ENCODE results near the gene SLC6A18.

DNA sequence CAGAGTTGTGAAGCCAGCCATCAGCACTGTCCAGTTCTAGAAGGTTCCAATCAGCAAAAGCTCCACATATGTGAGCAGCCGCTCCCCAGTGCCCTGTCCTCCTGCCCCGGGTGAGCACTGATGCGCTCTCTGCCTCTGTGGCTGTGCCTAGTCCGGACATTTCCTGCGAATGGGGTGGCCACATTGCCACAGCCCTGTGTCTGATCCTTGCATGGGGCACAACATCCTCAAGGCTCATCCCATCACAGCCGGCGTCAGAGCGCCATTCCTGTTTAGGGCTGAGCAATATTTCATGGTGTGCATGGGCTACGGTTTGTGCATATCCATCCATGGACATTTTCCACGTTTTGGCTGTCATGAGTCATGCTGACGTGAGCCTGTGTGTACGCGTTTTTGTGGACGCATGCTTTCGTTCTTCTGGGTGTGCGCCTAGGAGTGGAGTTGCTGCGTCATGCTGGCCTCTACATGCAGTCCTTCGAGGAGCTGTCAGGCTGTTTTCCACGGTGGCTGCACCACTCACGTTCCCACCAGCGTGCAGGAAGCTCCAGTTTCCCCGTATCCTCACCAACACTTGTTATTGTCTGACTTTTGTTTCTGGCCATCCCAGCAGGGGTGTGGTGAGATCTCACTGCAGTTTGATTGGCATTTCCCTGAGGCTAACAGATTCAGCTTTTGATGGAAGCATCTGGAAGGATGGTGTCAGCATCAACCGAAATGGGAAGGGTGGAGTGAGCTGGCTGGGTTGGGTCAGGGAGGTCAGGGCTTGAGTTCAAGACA is 9.7 kb upstream of the SLC6A18 start:
- TF ChIP-seq POLR2AphosphoS5 (IDR thresholded peaks at IDR 0.05; ENCODE audit: insufficient read depth in 1 of 2, low read depth in 1 of 2): no peak
- TF ChIP-seq, protein P1, sequence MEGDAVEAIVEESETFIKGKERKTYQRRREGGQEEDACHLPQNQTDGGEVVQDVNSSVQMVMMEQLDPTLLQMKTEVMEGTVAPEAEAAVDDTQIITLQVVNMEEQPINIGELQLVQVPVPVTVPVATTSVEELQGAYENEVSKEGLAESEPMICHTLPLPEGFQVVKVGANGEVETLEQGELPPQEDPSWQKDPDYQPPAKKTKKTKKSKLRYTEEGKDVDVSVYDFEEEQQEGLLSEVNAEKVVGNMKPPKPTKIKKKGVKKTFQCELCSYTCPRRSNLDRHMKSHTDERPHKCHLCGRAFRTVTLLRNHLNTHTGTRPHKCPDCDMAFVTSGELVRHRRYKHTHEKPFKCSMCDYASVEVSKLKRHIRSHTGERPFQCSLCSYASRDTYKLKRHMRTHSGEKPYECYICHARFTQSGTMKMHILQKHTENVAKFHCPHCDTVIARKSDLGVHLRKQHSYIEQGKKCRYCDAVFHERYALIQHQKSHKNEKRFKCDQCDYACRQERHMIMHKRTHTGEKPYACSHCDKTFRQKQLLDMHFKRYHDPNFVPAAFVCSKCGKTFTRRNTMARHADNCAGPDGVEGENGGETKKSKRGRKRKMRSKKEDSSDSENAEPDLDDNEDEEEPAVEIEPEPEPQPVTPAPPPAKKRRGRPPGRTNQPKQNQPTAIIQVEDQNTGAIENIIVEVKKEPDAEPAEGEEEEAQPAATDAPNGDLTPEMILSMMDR (IDR thresholded peaks at IDR 0.05): no peak
- TF ChIP-seq POLR2A (IDR thresholded peaks at IDR 0.05): no peak

Measured in vagina (tissue), 2 donors.